ENCODE measurements around the gene DPM3.
"Not testable (repeated sequence)": the region's sequence is repeated elsewhere in the genome, so short reads cannot be mapped to it uniquely, and the experiment has no call there.

The DPM3 gene

GRCh38 chr1:155123801-155124200 lies 16.5 kb downstream of the DPM3 start:
- in situ Hi-C loops (cut with HindIII; ENCODE audit: low sequenced_read_pairs) = no loop called here
- H3K4me3 ChIP-seq (ENCODE audit: low read depth, low read length) = no peak overlapping the region
- no peak for DNase-seq (ENCODE audit: low read depth, low spot score)

DNA sequence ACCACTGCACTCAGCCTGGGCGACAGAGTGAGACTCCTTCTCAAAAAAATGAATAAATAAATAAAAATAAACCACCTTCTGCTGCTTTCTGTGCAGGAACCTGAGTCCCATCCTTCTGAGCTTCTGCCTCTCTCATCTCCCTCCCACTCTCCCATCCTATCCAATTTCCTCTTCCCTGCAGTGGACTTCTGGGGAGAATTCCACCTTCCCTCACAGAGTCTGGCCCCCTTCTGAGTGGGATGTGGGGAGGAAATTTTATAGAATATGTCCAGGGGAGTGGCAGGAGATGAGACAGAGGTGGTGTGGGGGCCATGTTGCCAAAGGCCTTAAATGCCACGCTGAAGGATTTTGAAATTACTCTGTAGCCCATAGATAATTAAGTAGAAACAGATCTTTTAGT lies 18.0 kb downstream of the DPM3 start:
- TF ChIP-seq, protein P1, sequence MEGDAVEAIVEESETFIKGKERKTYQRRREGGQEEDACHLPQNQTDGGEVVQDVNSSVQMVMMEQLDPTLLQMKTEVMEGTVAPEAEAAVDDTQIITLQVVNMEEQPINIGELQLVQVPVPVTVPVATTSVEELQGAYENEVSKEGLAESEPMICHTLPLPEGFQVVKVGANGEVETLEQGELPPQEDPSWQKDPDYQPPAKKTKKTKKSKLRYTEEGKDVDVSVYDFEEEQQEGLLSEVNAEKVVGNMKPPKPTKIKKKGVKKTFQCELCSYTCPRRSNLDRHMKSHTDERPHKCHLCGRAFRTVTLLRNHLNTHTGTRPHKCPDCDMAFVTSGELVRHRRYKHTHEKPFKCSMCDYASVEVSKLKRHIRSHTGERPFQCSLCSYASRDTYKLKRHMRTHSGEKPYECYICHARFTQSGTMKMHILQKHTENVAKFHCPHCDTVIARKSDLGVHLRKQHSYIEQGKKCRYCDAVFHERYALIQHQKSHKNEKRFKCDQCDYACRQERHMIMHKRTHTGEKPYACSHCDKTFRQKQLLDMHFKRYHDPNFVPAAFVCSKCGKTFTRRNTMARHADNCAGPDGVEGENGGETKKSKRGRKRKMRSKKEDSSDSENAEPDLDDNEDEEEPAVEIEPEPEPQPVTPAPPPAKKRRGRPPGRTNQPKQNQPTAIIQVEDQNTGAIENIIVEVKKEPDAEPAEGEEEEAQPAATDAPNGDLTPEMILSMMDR (IDR thresholded peaks at IDR 0.05; ENCODE audit: low read depth, low read length) = no peak
- no peak for DNase-seq (ENCODE audit: low read depth, low spot score)
- no peak overlapping the region for H3K4me3 ChIP-seq (ENCODE audit: low read depth, low read length)
- in situ Hi-C loops (cut with HindIII; ENCODE audit: low sequenced_read_pairs) = no loop called here

More at GRCh38 chr1:155123801-155124200, 16.5 kb downstream of the DPM3 start:
- TF ChIP-seq, protein P1 (IDR thresholded peaks at IDR 0.05; ENCODE audit: low read depth, low read length) = no peak

DNA sequence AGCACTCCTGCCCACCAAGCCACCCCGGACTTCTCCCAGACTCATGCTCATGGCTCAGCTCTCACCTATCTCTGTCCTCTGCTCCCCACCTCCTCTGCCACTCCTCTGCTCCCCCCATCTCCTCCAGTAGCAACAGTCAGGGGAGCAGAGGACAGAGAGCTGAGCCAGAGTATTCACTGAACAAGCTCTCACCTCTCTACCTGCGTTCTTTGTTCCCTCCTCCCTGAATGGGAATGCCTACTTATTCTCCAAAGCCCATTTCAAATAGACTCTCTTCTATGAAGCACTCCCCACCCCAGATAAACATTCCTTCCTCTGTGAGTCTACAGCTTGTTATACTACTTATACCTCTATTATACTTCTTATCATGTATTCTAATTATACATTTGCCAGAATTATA lies 19.1 kb downstream of the DPM3 start:
- TF ChIP-seq, protein P1 (IDR thresholded peaks at IDR 0.05; ENCODE audit: low read depth, low read length) = no peak
- H3K4me3 ChIP-seq (ENCODE audit: low read depth, low read length) = no peak overlapping the region

DNA sequence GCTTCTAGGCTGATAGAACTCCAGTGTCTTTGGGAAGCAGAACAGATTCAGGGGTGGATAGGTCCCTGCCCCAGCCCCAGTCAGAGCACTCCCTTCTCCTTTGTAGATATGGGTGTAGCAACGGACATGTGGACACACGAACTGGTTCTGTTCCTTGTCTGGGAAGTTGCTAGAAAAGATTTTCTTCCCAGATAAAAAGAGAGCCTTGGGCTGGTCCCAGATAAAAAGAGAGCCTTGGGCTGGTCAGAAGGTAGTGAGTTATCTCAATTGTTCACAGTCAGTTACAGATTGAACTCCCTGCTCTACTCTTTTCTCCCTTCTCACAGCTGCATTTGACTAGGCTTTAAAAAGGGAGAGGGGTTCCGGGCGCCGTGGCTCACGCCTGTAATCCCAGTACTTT lies 20.1 kb downstream of the DPM3 start:
- in situ Hi-C loops (cut with HindIII; ENCODE audit: low sequenced_read_pairs) = no loop called here
- no peak overlapping the region for H3K4me3 ChIP-seq (ENCODE audit: low read depth, low read length)
- DNase-seq (ENCODE audit: low read depth, low spot score) = no peak
- TF ChIP-seq, protein P1 (IDR thresholded peaks at IDR 0.05; ENCODE audit: low read depth, low read length) = no peak

More for the DNA sequence above, 19.1 kb downstream of the DPM3 start:
- in situ Hi-C loops (cut with HindIII; ENCODE audit: low sequenced_read_pairs) = no loop called here
- no peak for DNase-seq (ENCODE audit: low read depth, low spot score)

- H3K4me3 ChIP-seq (ENCODE audit: low read depth, low read length); in situ Hi-C loops (cut with HindIII; ENCODE audit: low sequenced_read_pairs); DNase-seq (ENCODE audit: low read depth, low spot score): not testable (repeated sequence)
These were observed 22.2 kb downstream of the DPM3 start for GRCh38 chr1:155118090-155118489.

- TF ChIP-seq, protein P1 (IDR thresholded peaks at IDR 0.05; ENCODE audit: low read depth, low read length) = no peak
- no peak for DNase-seq (ENCODE audit: low read depth, low spot score)
- H3K4me3 ChIP-seq (ENCODE audit: low read depth, low read length) = no peak overlapping the region
- in situ Hi-C loops (cut with HindIII; ENCODE audit: low sequenced_read_pairs) = no loop called here
These were observed 22.7 kb downstream of the DPM3 start for GRCh38 chr1:155117610-155118009.

DNA sequence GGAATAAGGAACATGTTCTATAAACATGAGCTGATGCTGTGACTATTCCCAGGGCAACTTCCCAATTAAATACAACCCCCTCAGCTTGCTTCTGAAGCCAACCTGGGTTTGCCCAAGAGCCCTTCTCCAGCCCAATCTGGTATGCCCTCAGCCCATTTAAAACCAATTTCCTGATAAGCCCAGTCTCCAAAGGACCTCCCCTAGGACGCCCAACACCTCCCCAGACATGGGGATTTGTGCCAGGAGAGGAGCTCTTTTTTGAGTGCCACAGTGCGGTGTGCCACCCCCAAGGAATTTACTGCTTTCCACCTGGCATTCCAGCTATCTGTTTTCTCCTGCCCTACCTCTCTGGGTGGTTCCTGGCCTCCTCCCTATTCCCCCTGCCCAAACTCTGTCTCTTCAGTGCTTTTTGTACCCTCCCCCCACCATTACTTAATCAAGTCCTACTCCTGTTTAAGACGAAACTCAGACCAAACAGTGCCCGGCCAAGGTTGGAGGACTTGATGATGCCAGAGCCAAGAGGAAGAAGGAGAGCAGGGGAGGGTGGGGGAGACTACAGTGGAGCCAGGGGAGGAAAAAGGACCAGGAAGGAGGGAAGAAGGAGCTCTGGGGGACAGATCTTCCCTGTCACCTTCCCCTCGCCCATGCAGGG lies 24.1 kb downstream of the DPM3 start:
- no peak for DNase-seq (ENCODE audit: low read depth, low spot score)
- in situ Hi-C loops (cut with HindIII; ENCODE audit: low sequenced_read_pairs) = no loop called here
- H3K4me3 ChIP-seq (ENCODE audit: low read depth, low read length) = no peak overlapping the region
- TF ChIP-seq, protein P1 (IDR thresholded peaks at IDR 0.05; ENCODE audit: low read depth, low read length) = no peak
